Islet precursor cell (in vitro differentiated cells): ENCODE results near the gene PRSS36.

Experiments
- DNase-seq: peaks from one replicate; pipeline ENCODE4 v3.0.0-alpha.2; 2018

Gene PRSS36

DNA sequence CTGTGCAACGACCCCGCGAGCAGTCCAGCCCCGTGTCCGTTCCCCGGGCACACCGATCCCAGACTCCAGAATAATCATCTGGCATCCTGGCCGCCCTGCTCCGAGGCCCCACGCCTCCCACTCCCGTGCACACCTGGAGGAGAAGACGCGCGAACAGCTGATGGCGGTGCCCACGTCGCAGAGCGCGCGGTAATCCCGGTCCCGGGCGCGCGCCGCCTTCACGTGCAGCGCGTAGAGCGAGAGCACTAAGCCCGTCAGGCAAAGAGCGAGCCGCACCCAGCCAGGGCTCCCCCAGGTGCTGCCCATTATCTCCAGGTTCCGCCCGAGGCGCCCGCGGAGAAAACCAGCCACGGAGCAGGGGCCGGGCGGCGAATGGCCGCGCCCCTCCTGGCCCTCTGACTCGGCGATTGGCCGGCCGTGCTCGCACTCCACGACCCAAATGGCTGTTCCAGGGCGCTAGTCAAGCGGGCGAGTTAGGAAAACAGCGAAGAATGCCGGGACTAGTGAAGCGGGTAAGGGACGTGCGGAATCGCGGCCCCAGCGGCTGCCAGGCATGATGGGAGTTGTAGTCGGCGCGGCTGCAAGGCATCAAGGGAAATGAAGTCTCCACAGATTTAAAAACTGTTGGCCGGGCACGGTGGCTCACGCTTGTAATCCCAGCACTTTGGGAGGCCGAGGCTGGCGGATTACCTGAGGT, 55.3 kb downstream of the PRSS36 start, which contains the start of gene VKORC1:
TSS of gene VKORC1 (minus strand) at position 374 of the 697 bp plus-strand sequence. CDS start at position 306, 68 bp downstream.
- DNase-seq = peak; percentile 99

- DNase-seq = peak; percentile 61
Observed at GRCh38 chr16:31094088-31094423, 55.8 kb downstream of the PRSS36 start.

DNA sequence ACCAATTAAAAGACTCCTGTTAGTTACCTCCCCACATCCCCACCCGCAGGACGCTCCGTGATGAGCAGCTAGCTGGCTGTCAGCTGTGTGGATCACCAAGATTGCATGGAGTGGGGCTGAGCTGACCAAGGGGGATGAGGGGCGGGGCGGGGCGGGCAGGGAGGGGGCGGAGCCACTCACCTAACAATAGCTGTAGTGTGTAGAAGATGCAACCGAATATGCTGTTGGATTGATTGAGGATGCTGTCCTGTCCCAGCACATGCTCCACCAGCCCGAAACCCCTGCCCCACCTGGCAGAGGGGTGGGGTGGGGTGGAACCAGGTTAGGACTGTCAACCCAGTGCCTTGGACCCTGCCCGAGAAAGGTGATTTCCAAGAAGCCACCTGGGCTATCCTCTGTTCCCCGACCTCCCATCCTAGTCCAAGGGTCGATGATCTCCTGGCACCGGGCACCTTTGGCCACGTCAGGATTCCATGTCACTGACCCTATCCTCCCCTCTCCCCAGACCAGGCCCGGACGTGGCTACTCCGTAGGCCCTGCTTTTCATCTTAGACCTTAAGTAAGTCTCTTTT, 56.6 kb downstream of the PRSS36 start:
- DNase-seq = peak; percentile 91

DNA sequence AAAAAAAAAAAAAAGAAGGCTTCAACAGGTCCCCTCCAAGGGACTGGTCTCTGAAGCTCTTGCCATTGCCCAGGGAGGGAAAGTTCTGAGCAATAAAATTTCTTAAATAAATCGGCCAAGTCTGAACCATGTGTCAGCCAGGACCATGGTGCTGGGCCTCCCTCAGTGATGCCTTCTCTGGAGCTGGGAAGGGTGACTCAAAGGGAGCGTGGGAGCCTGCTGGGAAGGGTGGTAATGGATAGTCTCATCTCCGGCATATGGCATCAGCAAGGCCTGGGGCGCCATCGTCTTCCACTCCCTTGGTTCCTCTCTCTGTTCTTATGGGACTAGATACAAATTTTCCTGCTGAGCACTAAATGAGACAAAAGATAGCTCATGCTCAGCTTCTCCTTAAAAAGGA, 57.5 kb downstream of the PRSS36 start:
- no peak for DNase-seq

DNA sequence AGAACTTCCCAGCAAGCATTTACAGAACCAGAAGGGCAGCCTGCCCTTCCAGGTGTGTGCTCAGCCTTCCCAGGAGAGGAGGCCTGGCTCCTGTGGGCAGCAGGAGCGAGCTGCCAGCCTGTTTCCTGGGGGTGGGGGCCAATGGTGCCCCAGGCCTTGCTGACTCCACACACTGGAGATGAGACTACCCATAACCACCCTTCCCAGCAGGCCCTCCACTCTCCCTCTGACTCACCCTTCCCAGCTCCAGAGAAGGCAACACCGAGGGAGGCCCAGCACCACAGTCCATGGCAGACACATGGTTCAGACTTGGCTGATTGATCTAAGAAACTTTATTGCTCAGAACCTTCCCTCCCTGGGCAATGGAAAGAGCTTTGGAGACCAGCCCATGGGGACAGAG, 59.3 kb downstream of the PRSS36 start:
- peak; percentile 55 for DNase-seq

DNA sequence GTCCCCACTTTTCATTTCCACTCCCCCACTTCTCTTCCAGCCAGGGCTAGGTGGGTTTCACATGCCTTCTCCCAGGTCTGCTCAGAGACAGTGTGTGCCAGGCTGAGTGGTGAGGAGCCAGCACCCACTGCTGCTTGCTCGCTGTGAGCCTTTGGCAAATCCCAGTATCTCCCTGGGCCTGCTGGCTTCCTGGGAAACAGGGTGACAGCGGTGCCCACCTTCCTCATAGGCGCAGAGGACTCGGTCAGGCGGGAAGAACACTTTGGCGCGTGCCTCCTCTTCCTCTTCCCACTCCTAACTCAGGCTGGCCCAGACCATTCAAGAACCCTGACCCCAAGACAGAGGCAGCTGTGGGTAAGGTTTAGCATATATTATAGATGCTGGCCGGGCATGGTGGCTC, 60.7 kb downstream of the PRSS36 start:
- DNase-seq = no peak
